Liver (tissue), 9 donors: ENCODE data around the gene HNRNPUL2. TPM values are rescaled to one million over a fixed set of nuclear protein-coding genes. Genes with fewer than 3 reads are reported as not detected.
A peak's percentile ranks its signal among the peaks of the same experiment; 100 is the strongest.

ENCODE experiments used
- DNase-seq: peaks from one replicate; pipeline ENCODE4 v3.0.0-alpha.2; 2017; ENCODE audit warnings: low spot score
- H3K27ac ChIP-seq, 2 donors: one replicate each; pipeline ENCODE4 v1.7.0; 2013; ENCODE audit warnings: inconsistent platforms in 2 of 2, low read length in 2 of 2, control low read depth in 1 of 2, low read depth in 1 of 2, mild to moderate bottlenecking in 1 of 2
- H3K27me3 ChIP-seq, 4 donors: one replicate each; pipeline versions ENCODE4 v1.6.1 to v1.7.0; 2013; ENCODE audit warnings: low read length in 3 of 4, inconsistent platforms in 1 of 4, mild to moderate bottlenecking in 1 of 4, moderate library complexity in 1 of 4; ENCODE audit not compliant: control insufficient read depth in 4 of 4, insufficient read depth in 4 of 4
- H3K36me3 ChIP-seq, 4 donors: one replicate each; pipeline versions ENCODE4 v1.6.1 to v1.7.0; 2013; ENCODE audit warnings: low read length in 3 of 4, mild to moderate bottlenecking in 3 of 4, low read depth in 1 of 4, moderate library complexity in 1 of 4; ENCODE audit not compliant: control insufficient read depth in 4 of 4, insufficient read depth in 3 of 4
- H3K4me1 ChIP-seq, 4 donors: one replicate each; pipeline versions ENCODE4 v1.6.1 to v1.7.0; 2013; ENCODE audit warnings: low read length in 3 of 4, mild to moderate bottlenecking in 3 of 4, moderate library complexity in 1 of 4; ENCODE audit not compliant: control insufficient read depth in 4 of 4, insufficient read depth in 4 of 4
- H3K4me3 ChIP-seq, 3 donors: one replicate each; pipeline versions ENCODE4 v1.6.1 to v1.7.0; 2013; ENCODE audit warnings: low read length in 3 of 3, control low read depth in 1 of 3, low read depth in 1 of 3, mild to moderate bottlenecking in 1 of 3
- H3K9ac ChIP-seq, 2 donors: one replicate each; pipeline ENCODE4 v1.7.0; 2013; ENCODE audit warnings: low read length in 2 of 2, mild to moderate bottlenecking in 2 of 2, moderate library complexity in 2 of 2, control low read depth in 1 of 2, low read depth in 1 of 2
- H3K9me3 ChIP-seq, 4 donors: one replicate each; pipeline versions ENCODE4 v1.6.1 to v1.7.0; 2013; ENCODE audit warnings: low read length in 3 of 4; ENCODE audit not compliant: control insufficient read depth in 4 of 4
- EGR1 ChIP-seq, 2 donors: IDR thresholded peaks; 2 replicates each; pipeline ENCODE4 v1.6.1; 2016 to 2018; ENCODE audit warnings: antibody characterized with exemption in 2 of 2, low read depth in 2 of 2
- FOXA1 ChIP-seq: IDR thresholded peaks from 2 replicates; pipeline ENCODE4 v1.6.1; 2016; ENCODE audit warnings: antibody characterized with exemption
- FOXA2 ChIP-seq: IDR thresholded peaks from 2 replicates; pipeline ENCODE4 v1.6.1; 2016; ENCODE audit warnings: antibody characterized with exemption
- GABPA ChIP-seq, 2 donors: IDR thresholded peaks in 1 of 2; conservative IDR thresholded peaks in 1 of 2; 2 replicates each; pipeline ENCODE4 v1.6.1; 2016; ENCODE audit warnings: antibody characterized with exemption in 2 of 2, mild to moderate bottlenecking in 1 of 2, moderate library complexity in 1 of 2
- HNF4A ChIP-seq, 2 donors: conservative IDR thresholded peaks; 2 replicates each; pipeline ENCODE4 v1.6.1; 2016; ENCODE audit warnings: antibody characterized with exemption in 2 of 2, mild to moderate bottlenecking in 2 of 2
- HNF4G ChIP-seq: IDR thresholded peaks from 2 replicates; pipeline ENCODE4 v1.6.1; 2016; ENCODE audit warnings: antibody characterized with exemption
- JUND ChIP-seq, 2 donors: IDR thresholded peaks; 2 replicates each; pipeline ENCODE4 v1.6.1; 2016; ENCODE audit warnings: antibody characterized with exemption in 2 of 2
- NR2F2 ChIP-seq: IDR thresholded peaks from 2 replicates; pipeline ENCODE4 v1.6.1; 2016; ENCODE audit warnings: antibody characterized with exemption
- RAD21 ChIP-seq, 2 donors: IDR thresholded peaks; 2 replicates each; pipeline ENCODE4 v1.6.1; 2016; ENCODE audit warnings: antibody characterized with exemption in 2 of 2, mild to moderate bottlenecking in 2 of 2
- RXRA ChIP-seq, 2 donors: IDR thresholded peaks; 2 replicates each; pipeline ENCODE4 v1.6.1; 2017 to 2018; ENCODE audit warnings: antibody characterized with exemption in 2 of 2, mild to moderate bottlenecking in 1 of 2
- SP1 ChIP-seq: IDR thresholded peaks from 2 replicates; pipeline ENCODE4 v1.6.1; 2018; ENCODE audit warnings: antibody characterized with exemption, mild to moderate bottlenecking
- TAF1 ChIP-seq: conservative IDR thresholded peaks from 2 replicates; pipeline ENCODE4 v1.6.1; 2016; ENCODE audit warnings: antibody characterized with exemption, mild to moderate bottlenecking
- YY1 ChIP-seq: IDR thresholded peaks from 2 replicates; pipeline ENCODE4 v1.6.1; 2016; ENCODE audit warnings: antibody characterized with exemption, mild to moderate bottlenecking
- WGBS: extraction: QIAGEN DNeasy Blood & Tissue Kit; methylation state at CpG from one replicate; pipeline ENCODE4 v1.1.7; 2013; 5-methylcytosine and 5-hydroxymethylcytosine counted together
- polyA plus RNA-seq, 2 donors: library from polyadenylated mRNA; stranded (reverse) in 1 of 2; unstranded in 1 of 2; fragments of 200-250 nt in 1 of 2; fragments of >200 nt in 1 of 2; fragmentation: Nextera tagmentation in 1 of 2; extraction: Ambion mirVana in 1 of 2; gene quantifications; one replicate each; pipeline versions ENCODE4 v1.2.1 to v1.2.3, GENCODE V29; 2013 to 2015
- total RNA-seq, 2 donors: library from RNA; depleted of rRNA; stranded (reverse); fragments of >200 nt; gene quantifications; one replicate each; pipeline ENCODE4 v1.2.3, GENCODE V29; 2014
- TF ChIP-seq, protein P1 (sequence below): IDR thresholded peaks from 2 replicates; pipeline ENCODE4 v1.6.1; 2016; ENCODE audit warnings: antibody characterized with exemption
- TF ChIP-seq, protein P2 (sequence below): IDR thresholded peaks from 2 replicates; pipeline ENCODE4 v1.6.1; 2016; ENCODE audit warnings: antibody characterized with exemption, mild to moderate bottlenecking
- TF ChIP-seq, protein P3 (sequence below): IDR thresholded peaks from 2 replicates; pipeline ENCODE4 v1.6.1; 2016; ENCODE audit warnings: antibody characterized with exemption
- TF ChIP-seq, protein P4 (sequence below): IDR thresholded peaks from 2 replicates; pipeline ENCODE4 v1.6.1; 2016; ENCODE audit warnings: antibody characterized with exemption
- TF ChIP-seq, protein P5 (sequence below): fragments of 150-350 bp; IDR thresholded peaks from 2 replicates; pipeline ENCODE4 v1.5.1; 2017; ENCODE audit warnings: improper control_type of control experiment, low read depth, low read length; ENCODE audit not compliant: missing input control
- donor health status: healthy.
- donor health status: healthy.
- donor health status: healthy.
- donor health status: healthy.
- donor health status: healthy.

The HNRNPUL2 gene
- total and polyA plus RNA-seq, 4 donors, result 1.3 to 17.0 (median 13.0) TPM

DNA sequence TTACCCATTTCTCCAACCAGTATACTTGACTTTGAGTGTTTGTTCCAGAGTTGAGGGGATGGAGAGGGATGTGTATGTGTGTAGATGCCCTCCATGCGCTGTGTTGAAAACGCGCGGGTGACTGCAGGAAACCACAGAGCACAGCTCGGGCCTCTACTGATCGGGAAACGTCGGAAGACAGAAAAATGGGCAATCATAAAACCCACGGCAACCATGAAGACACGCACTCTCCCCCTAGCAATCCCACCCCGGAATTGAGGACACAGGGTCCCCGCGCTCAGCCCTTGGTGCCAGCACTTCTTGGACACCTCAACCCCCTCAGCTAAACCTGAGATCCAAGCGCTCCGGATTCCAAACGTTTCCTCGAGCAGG, 56.0 kb downstream of the HNRNPUL2 start:
- no peak for TF ChIP-seq HNF4G
- TF ChIP-seq, protein P1, sequence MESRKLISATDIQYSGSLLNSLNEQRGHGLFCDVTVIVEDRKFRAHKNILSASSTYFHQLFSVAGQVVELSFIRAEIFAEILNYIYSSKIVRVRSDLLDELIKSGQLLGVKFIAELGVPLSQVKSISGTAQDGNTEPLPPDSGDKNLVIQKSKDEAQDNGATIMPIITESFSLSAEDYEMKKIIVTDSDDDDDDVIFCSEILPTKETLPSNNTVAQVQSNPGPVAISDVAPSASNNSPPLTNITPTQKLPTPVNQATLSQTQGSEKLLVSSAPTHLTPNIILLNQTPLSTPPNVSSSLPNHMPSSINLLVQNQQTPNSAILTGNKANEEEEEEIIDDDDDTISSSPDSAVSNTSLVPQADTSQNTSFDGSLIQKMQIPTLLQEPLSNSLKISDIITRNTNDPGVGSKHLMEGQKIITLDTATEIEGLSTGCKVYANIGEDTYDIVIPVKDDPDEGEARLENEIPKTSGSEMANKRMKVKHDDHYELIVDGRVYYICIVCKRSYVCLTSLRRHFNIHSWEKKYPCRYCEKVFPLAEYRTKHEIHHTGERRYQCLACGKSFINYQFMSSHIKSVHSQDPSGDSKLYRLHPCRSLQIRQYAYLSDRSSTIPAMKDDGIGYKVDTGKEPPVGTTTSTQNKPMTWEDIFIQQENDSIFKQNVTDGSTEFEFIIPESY, result peak; percentile 32
- peaks cover 0 to 8% (median under 1%) of the 10 kb centered on the region in 4 donors for H3K36me3 ChIP-seq

DNA sequence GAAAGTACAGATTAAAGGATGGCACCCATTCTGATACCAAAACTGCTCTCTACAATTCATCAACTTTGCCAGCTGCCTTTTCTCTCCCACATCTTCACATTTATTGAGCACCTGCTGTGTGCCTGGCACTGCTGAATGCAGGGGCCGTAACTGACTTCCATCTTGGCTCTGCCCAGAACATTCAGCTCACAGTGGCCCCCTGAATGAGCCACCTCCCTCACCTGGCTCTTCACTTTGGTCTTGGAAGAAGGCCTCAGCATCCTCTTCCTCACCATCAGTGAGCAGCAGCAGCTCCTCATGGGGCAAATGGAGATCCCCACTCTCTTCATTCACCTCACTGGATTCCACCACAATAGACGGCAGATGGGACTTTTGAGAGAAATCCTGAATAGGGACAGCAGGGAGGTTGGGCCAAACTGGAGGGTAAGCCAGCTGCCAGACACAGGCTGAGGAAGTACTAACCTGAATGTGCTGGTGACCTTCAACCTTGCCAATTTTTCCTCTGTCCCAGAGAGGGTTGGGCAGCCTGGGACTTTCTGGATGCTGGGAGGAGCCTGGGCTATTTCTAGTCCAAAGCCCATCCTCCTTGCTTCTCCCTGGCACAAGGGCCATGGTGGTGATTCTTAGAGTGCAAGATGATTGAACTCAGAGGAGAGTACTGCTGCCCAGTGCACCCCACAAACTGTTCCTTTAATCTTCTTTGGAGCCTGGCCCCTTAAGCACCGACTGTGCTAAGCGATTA, 57.7 kb downstream of the HNRNPUL2 start:
- H3K36me3 ChIP-seq, result peaks cover 0 to 8% (median 0%) of the 10 kb centered on the region in 4 donors
- peak overlapping the region in 1 of 2 donors; percentile 1 for H3K9ac ChIP-seq
- peak in 1 of 2 donors; percentile 49 for TF ChIP-seq RXRA (IDR thresholded peaks at IDR 0.05)
- TF ChIP-seq, protein P2, sequence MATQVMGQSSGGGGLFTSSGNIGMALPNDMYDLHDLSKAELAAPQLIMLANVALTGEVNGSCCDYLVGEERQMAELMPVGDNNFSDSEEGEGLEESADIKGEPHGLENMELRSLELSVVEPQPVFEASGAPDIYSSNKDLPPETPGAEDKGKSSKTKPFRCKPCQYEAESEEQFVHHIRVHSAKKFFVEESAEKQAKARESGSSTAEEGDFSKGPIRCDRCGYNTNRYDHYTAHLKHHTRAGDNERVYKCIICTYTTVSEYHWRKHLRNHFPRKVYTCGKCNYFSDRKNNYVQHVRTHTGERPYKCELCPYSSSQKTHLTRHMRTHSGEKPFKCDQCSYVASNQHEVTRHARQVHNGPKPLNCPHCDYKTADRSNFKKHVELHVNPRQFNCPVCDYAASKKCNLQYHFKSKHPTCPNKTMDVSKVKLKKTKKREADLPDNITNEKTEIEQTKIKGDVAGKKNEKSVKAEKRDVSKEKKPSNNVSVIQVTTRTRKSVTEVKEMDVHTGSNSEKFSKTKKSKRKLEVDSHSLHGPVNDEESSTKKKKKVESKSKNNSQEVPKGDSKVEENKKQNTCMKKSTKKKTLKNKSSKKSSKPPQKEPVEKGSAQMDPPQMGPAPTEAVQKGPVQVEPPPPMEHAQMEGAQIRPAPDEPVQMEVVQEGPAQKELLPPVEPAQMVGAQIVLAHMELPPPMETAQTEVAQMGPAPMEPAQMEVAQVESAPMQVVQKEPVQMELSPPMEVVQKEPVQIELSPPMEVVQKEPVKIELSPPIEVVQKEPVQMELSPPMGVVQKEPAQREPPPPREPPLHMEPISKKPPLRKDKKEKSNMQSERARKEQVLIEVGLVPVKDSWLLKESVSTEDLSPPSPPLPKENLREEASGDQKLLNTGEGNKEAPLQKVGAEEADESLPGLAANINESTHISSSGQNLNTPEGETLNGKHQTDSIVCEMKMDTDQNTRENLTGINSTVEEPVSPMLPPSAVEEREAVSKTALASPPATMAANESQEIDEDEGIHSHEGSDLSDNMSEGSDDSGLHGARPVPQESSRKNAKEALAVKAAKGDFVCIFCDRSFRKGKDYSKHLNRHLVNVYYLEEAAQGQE, result no peak
- TF ChIP-seq FOXA2, result no peak
- TF ChIP-seq JUND (IDR thresholded peaks at IDR 0.05), result no peak
- TF ChIP-seq, protein P3, sequence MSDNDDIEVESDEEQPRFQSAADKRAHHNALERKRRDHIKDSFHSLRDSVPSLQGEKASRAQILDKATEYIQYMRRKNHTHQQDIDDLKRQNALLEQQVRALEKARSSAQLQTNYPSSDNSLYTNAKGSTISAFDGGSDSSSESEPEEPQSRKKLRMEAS, result no peak
- peak in 1 of 2 donors; percentile 61 for TF ChIP-seq GABPA (IDR thresholded peaks at IDR 0.05 in 1 of 2, conservative IDR thresholded peaks at IDR 0.05 in 1 of 2)
- TF ChIP-seq, protein P4, sequence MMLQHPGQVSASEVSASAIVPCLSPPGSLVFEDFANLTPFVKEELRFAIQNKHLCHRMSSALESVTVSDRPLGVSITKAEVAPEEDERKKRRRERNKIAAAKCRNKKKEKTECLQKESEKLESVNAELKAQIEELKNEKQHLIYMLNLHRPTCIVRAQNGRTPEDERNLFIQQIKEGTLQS, result no peak
- TF ChIP-seq EGR1 (IDR thresholded peaks at IDR 0.05; ENCODE audit: low read depth in 2 of 2), result no peak
- TF ChIP-seq HNF4G, result no peak
- TF ChIP-seq YY1, result peak; percentile 34
- TF ChIP-seq, protein P5, sequence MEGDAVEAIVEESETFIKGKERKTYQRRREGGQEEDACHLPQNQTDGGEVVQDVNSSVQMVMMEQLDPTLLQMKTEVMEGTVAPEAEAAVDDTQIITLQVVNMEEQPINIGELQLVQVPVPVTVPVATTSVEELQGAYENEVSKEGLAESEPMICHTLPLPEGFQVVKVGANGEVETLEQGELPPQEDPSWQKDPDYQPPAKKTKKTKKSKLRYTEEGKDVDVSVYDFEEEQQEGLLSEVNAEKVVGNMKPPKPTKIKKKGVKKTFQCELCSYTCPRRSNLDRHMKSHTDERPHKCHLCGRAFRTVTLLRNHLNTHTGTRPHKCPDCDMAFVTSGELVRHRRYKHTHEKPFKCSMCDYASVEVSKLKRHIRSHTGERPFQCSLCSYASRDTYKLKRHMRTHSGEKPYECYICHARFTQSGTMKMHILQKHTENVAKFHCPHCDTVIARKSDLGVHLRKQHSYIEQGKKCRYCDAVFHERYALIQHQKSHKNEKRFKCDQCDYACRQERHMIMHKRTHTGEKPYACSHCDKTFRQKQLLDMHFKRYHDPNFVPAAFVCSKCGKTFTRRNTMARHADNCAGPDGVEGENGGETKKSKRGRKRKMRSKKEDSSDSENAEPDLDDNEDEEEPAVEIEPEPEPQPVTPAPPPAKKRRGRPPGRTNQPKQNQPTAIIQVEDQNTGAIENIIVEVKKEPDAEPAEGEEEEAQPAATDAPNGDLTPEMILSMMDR, result no peak
- TF ChIP-seq NR2F2, result no peak
- TF ChIP-seq FOXA1, result no peak
- peak; percentile 36 to 40 for TF ChIP-seq HNF4A (conservative IDR thresholded peaks at IDR 0.05)
- TF ChIP-seq TAF1, result no peak
- TF ChIP-seq SP1, result peak; percentile 27
- TF ChIP-seq RAD21 (IDR thresholded peaks at IDR 0.05), result no peak
- TF ChIP-seq, protein P1, result no peak
- peak overlapping the region in 1 of 2 donors; percentile 29 for H3K27ac ChIP-seq
- H3K27me3 ChIP-seq, result no peaks in the 10 kb centered on the region
- peaks cover 22 to 56% (median 44%) of the 10 kb centered on the region in 4 donors for H3K4me1 ChIP-seq
- H3K9me3 ChIP-seq, result no peaks in the 10 kb centered on the region
- H3K4me3 ChIP-seq, result no peak overlapping the region
- DNase-seq, result no peak
- WGBS, result 69% methylated on average over 4 of the region's 4 CpGs

More for the DNA sequence above, 56.0 kb downstream of the HNRNPUL2 start:
- Histone ChIP-seq H3K4me3 (peak overlapping the region; percentile 82 to 92 (median 86)), H3K9ac (peak overlapping the region; percentile 80 to 84), H3K27ac (peak overlapping the region; percentile 83 to 86), H3K9me3 (no peaks in the 10 kb centered on the region), H3K4me1 (peaks cover 18 to 50% (median 39%) of the 10 kb centered on the region in 4 donors), H3K27me3 (no peaks in the 10 kb centered on the region)
- no peak for DNase-seq
- WGBS, result under 1% methylated on average over 17 of the region's 17 CpGs
